Transverse colon (tissue), 4 donors: ENCODE results near the gene KLK3. TPM values are rescaled to one million over a fixed set of nuclear protein-coding genes. Genes with fewer than 3 reads are reported as not detected.

Experiments used
- DNase-seq: peaks from one replicate; pipeline ENCODE4 v3.0.0-alpha.2; 2019
- H3K27ac ChIP-seq, 4 donors: fragments of 200-600 bp; sonication (generic); 2 replicates each; pipeline ENCODE4 v1.5.1; 2016 to 2018; ENCODE audit warnings: inconsistent platforms in 4 of 4
- H3K27me3 ChIP-seq: fragments of 200-600 bp; sonication (generic); 2 replicates; pipeline ENCODE4 v1.5.1; 2017; ENCODE audit warnings: inconsistent platforms
- H3K36me3 ChIP-seq, 4 donors: fragments of 200-600 bp; sonication (generic); 2 replicates each; pipeline ENCODE4 v1.5.1; 2017 to 2019; ENCODE audit warnings: inconsistent platforms in 4 of 4
- H3K4me1 ChIP-seq, 4 donors: fragments of 200-600 bp; sonication (generic); 2 replicates each; pipeline ENCODE4 v1.5.1; 2017 to 2020; ENCODE audit warnings: inconsistent platforms in 4 of 4
- H3K4me3 ChIP-seq, 4 donors: fragments of 200-600 bp; sonication (generic); 1 replicate in 1 of 4; 2 replicates in 3 of 4; pipeline versions ENCODE4 v1.5.1 to v1.6.1; 2017 to 2019; ENCODE audit warnings: inconsistent platforms in 4 of 4
- H3K9me3 ChIP-seq, 2 donors: fragments of 200-600 bp; sonication (generic); 2 replicates each; pipeline ENCODE4 v1.5.1; 2017 to 2019; ENCODE audit warnings: inconsistent platforms in 2 of 2
- EP300 ChIP-seq: sonication (generic); formaldehyde crosslinking; IDR thresholded peaks from one replicate; pipeline ENCODE4 v1.6.1; 2017; ENCODE audit warnings: antibody characterized with exemption, low read depth
- POLR2A ChIP-seq: fragments of 450-650 bp; IDR thresholded peaks from one replicate; pipeline ENCODE4 v1.6.1; 2016; ENCODE audit warnings: antibody characterized with exemption, mild to moderate bottlenecking, moderate library complexity
- POLR2AphosphoS5 ChIP-seq, 3 donors: sonication (generic); formaldehyde crosslinking; IDR thresholded peaks; one replicate each; pipeline ENCODE4 v1.6.1; 2016; ENCODE audit warnings: antibody characterized with exemption in 3 of 3
- WGBS, 2 donors: methylation state at CpG; one replicate each; pipeline ENCODE4 v1.1.5; 2018; ENCODE audit warnings: low coverage in 1 of 2; 5-methylcytosine and 5-hydroxymethylcytosine counted together
- in situ Hi-C, 4 donors: fragments of 200-750 bp; cut with MboI; loops; one replicate each; pipeline versions ENCODE4 v1.15.0 to v1.15.1; 2017; ENCODE audit warnings: low sequenced_read_pairs in 3 of 4, low pct_ligation_motif_present in 1 of 4, low pct_unique_long_range_greater_than_20kb in 1 of 4
- intact Hi-C: fragments of 100-400 bp; cut with DNase I; formaldehyde crosslinking; loops from one replicate; pipeline ENCODE4 v1.15.1; 2023; ENCODE audit warnings: low total_unique reads
- total RNA-seq, 4 donors: library from RNA; depleted of rRNA; stranded (reverse); fragments of >200 nt; gene quantifications; one replicate each; pipeline ENCODE4 v1.1.0, GENCODE V29; 2016
- TF ChIP-seq, protein P1 (sequence below), 5 experiments: fragments of 200-600 bp in 3 of 5; fragments of 450-650 bp in 2 of 5; sonication (generic) in 3 of 5; IDR thresholded peaks; 1 replicate in 2 of 5; 2 replicates in 3 of 5; pipeline ENCODE4 v1.5.1; 2016 to 2017; ENCODE audit warnings: antibody characterized with exemption in 5 of 5, inconsistent platforms in 3 of 5, mild to moderate bottlenecking in 2 of 5, moderate library complexity in 1 of 5

Gene KLK3
- total RNA-seq, 4 donors from 2014 or later: 2.9 to 66.9 (median 4.9) TPM

DNA sequence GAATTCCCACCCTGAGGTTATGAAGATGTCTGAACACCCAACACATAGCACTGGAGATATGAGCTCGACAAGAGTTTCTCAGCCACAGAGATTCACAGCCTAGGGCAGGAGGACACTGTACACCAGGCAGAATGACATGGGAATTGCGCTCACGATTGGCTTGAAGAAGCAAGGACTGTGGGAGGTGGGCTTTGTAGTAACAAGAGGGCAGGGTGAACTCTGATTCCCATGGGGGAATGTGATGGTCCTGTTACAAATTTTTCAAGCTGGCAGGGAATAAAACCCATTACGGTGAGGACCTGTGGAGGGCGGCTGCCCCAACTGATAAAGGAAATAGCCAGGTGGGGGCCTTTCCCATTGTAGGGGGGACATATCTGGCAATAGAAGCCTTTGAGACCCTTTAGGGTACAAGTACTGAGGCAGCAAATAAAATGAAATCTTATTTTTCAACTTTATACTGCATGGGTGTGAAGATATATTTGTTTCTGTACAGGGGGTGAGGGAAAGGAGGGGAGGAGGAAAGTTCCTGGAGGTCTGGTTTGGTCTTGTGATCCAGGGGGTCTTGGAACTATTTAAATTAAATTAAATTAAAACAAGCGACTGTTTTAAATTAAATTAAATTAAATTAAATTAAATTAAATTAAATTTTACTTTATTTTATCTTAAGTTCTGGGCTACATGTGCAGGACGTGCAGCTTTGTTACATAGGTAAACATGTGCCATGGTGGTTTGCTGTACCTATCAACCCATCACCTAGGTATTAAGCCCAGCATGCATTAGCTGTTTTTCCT, 7.0 kb downstream of the KLK3 start:
- DNase-seq: no peak
- no peak overlapping the region for H3K4me3 ChIP-seq
- no peak for TF ChIP-seq EP300
- TF ChIP-seq POLR2AphosphoS5 (IDR thresholded peaks at IDR 0.05): no peak
- TF ChIP-seq POLR2A: no peak
- TF ChIP-seq, protein P1, sequence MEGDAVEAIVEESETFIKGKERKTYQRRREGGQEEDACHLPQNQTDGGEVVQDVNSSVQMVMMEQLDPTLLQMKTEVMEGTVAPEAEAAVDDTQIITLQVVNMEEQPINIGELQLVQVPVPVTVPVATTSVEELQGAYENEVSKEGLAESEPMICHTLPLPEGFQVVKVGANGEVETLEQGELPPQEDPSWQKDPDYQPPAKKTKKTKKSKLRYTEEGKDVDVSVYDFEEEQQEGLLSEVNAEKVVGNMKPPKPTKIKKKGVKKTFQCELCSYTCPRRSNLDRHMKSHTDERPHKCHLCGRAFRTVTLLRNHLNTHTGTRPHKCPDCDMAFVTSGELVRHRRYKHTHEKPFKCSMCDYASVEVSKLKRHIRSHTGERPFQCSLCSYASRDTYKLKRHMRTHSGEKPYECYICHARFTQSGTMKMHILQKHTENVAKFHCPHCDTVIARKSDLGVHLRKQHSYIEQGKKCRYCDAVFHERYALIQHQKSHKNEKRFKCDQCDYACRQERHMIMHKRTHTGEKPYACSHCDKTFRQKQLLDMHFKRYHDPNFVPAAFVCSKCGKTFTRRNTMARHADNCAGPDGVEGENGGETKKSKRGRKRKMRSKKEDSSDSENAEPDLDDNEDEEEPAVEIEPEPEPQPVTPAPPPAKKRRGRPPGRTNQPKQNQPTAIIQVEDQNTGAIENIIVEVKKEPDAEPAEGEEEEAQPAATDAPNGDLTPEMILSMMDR (IDR thresholded peaks at IDR 0.05): no peak
- H3K36me3 ChIP-seq: no peaks in the 10 kb centered on the region
- H3K27ac ChIP-seq: no peak overlapping the region
- intact Hi-C loops (no loop called here), in situ Hi-C loops (no loop called here)
- no peaks in the 10 kb centered on the region for H3K4me1 ChIP-seq
- no peaks in the 10 kb centered on the region for H3K9me3 ChIP-seq
- peaks cover 29% of the 10 kb centered on the region for H3K27me3 ChIP-seq
- WGBS, 2 donors: 74 to 77% methylated on average over 6 to 7 of the region's 7 CpGs

DNA sequence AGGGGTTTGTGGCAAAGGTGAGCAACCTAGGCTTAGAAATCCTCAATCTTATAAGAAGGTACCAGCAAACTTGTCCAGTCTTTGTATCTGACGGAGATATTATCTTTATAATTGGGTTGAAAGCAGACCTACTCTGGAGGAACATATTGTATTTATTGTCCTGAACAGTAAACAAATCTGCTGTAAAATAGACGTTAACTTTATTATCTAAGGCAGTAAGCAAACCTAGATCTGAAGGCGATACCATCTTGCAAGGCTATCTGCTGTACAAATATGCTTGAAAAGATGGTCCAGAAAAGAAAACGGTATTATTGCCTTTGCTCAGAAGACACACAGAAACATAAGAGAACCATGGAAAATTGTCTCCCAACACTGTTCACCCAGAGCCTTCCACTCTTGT, 14.8 kb downstream of the KLK3 start:
- no peaks in the 10 kb centered on the region for H3K4me1 ChIP-seq
- TF ChIP-seq POLR2AphosphoS5 (IDR thresholded peaks at IDR 0.05): no peak
- TF ChIP-seq, protein P1 (IDR thresholded peaks at IDR 0.05): no peak
- no peak for TF ChIP-seq EP300
- no peak for TF ChIP-seq POLR2A
- H3K4me3 ChIP-seq: no peak overlapping the region
- no peak overlapping the region for H3K27ac ChIP-seq
- intact Hi-C loops (no loop called here), in situ Hi-C loops (no loop called here)
- DNase-seq: no peak
- WGBS, 2 donors: 45 to 65% methylated on average over 4 of the region's 4 CpGs
- H3K36me3 ChIP-seq: no peaks in the 10 kb centered on the region
- no peaks in the 10 kb centered on the region for H3K9me3 ChIP-seq
- peaks cover 24% of the 10 kb centered on the region for H3K27me3 ChIP-seq

DNA sequence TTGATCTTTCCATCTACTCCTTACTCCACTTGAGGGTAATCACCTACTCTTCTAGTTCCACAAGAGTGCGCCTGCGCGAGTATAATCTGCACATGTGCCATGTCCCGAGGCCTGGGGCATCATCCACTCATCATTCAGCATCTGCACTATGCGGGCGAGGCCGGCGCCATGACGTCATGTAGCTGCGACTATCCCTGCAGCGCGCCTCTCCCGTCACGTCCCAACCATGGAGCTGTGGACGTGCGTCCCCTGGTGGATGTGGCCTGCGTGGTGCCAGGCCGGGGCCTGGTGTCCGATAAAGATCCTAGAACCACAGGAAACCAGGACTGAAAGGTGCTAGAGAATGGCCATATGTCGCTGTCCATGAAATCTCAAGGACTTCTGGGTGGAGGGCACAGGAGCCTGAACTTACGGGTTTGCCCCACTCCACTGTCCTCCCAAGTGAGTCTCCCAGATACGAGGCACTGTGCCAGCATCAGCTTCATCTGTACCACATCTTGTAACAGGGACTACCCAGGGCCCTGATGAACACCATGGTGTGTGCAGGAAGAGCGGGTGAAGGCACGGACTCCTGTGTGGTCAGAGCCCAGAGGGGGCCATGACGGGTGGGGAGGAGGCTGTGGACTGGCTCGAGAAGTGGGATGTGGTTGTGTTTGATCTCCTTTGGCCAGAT, 15.8 kb downstream of the KLK3 start:
- H3K27me3 ChIP-seq: peaks cover 24% of the 10 kb centered on the region
- WGBS, 2 donors: 64 to 77% methylated on average over 3 to 24 of the region's 26 CpGs
- no peak overlapping the region for H3K4me3 ChIP-seq
- no peaks in the 10 kb centered on the region for H3K36me3 ChIP-seq
- in situ Hi-C loops: no loop called here
- H3K9me3 ChIP-seq: no peaks in the 10 kb centered on the region
- intact Hi-C loops: no loop called here
- H3K27ac ChIP-seq: no peak overlapping the region
- DNase-seq: no peak
- no peaks in the 10 kb centered on the region for H3K4me1 ChIP-seq
- no peak for TF ChIP-seq POLR2A
- TF ChIP-seq, protein P1 (IDR thresholded peaks at IDR 0.05): no peak
- no peak for TF ChIP-seq EP300
- TF ChIP-seq POLR2AphosphoS5 (IDR thresholded peaks at IDR 0.05): no peak

DNA sequence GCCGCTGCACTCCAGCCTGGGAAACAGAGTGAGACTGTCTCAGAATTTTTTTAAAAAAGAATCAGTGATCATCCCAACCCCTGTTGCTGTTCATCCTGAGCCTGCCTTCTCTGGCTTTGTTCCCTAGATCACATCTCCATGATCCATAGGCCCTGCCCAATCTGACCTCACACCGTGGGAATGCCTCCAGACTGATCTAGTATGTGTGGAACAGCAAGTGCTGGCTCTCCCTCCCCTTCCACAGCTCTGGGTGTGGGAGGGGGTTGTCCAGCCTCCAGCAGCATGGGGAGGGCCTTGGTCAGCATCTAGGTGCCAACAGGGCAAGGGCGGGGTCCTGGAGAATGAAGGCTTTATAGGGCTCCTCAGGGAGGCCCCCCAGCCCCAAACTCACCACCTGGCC, 18.3 kb downstream of the KLK3 start, which contains the start of gene KLK2:
Gene KLK2 (plus strand): TSS at position 384 of the 400 bp plus-strand sequence. CDS start 35 bp downstream, outside the sequence.
- DNase-seq: no peak
- peaks cover 0 to 4% (median 0%) of the 10 kb centered on the region in 4 donors for H3K4me1 ChIP-seq
- intact Hi-C loops (no loop called here), in situ Hi-C loops (no loop called here)
- no peak within 1 kb of the TSS for H3K4me3 ChIP-seq
- no peaks in the 10 kb centered on the region for H3K9me3 ChIP-seq
- no peaks in the 10 kb centered on the region for H3K36me3 ChIP-seq
- no peak within 1 kb of the TSS for H3K27ac ChIP-seq
- TF ChIP-seq EP300 (no peak), POLR2AphosphoS5 (IDR thresholded peaks at IDR 0.05) (no peak), POLR2A (no peak)
- TF ChIP-seq, protein P1 (IDR thresholded peaks at IDR 0.05): no peak
- H3K27me3 ChIP-seq: peaks cover 21% of the 10 kb centered on the region
- WGBS, 2 donors: 69% methylated on average over 3 of the region's 3 CpGs; no CpG with 5 or more reads in 1 of the 2 donors
